22Rv1 (cell line): Measurements from ENCODE around the gene ALDH4A1.

Source experiments
- ZFX ChIP-seq: fragments of 450-650 bp; IDR thresholded peaks from 2 replicates; pipeline ENCODE4 v1.6.1; 2017; ENCODE audit warnings: antibody characterized with exemption, borderline replicate concordance
- TF ChIP-seq, protein P1 (sequence below): fragments of 450-650 bp; IDR thresholded peaks from 2 replicates; pipeline ENCODE4 v1.5.1; 2017; ENCODE audit warnings: mild to moderate bottlenecking

DNA sequence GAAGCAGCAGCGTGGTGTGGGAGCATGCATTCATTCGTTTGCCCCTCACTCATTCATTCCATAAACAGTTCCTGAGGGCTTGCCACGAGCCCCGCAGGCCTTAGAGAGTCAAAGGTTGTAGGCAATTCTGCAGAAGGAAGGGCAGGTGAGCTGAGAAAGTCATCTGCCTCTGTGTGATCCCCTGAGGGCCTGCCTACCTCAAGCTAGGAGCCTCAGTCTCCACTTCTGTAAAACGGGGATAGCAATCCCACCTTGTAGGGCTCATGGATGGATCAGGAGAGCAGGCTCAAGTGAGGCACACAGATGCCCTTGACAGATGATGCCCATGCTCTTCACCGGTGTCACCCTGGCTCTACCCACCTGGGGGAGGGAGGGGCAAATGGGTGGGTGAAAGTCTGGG, 26.6 kb upstream of the ALDH4A1 start:
- TF ChIP-seq, protein P1, sequence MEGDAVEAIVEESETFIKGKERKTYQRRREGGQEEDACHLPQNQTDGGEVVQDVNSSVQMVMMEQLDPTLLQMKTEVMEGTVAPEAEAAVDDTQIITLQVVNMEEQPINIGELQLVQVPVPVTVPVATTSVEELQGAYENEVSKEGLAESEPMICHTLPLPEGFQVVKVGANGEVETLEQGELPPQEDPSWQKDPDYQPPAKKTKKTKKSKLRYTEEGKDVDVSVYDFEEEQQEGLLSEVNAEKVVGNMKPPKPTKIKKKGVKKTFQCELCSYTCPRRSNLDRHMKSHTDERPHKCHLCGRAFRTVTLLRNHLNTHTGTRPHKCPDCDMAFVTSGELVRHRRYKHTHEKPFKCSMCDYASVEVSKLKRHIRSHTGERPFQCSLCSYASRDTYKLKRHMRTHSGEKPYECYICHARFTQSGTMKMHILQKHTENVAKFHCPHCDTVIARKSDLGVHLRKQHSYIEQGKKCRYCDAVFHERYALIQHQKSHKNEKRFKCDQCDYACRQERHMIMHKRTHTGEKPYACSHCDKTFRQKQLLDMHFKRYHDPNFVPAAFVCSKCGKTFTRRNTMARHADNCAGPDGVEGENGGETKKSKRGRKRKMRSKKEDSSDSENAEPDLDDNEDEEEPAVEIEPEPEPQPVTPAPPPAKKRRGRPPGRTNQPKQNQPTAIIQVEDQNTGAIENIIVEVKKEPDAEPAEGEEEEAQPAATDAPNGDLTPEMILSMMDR = no peak
- TF ChIP-seq ZFX = no peak
